K562 (cell line): ENCODE data around the gene GPR78. TPM values are rescaled to one million over a fixed set of nuclear protein-coding genes. Genes with fewer than 3 reads are reported as not detected.

ENCODE experiments used
- ATF1 ChIP-seq, 2 experiments: fragments of 450-650 bp in 1 of 2; IDR thresholded peaks; 2 replicates each; pipeline ENCODE4 v1.6.1; 2016; ENCODE audit warnings: missing compliant biosample characterization in 1 of 2, missing genetic modification characterization in 1 of 2
- ATF7 ChIP-seq: fragments of 450-650 bp; IDR thresholded peaks from 2 replicates; pipeline ENCODE4 v1.7.1; 2014; ENCODE audit warnings: mild to moderate bottlenecking, moderate library complexity
- BHLHE40 ChIP-seq: IDR thresholded peaks from 2 replicates; pipeline ENCODE4 v1.6.1; 2011; ENCODE audit warnings: low read length, improper control_type of control experiment
- BRD9 ChIP-seq: fragments of 450-650 bp; IDR thresholded peaks from 2 replicates; pipeline ENCODE4 v1.6.1; 2018; ENCODE audit warnings: low read depth; ENCODE audit not compliant: partially characterized antibody
- DMBX1 ChIP-seq: fragments of 250-450 bp; sonication (Bioruptor Pico); IDR thresholded peaks from 2 replicates; pipeline ENCODE4 v1.8.0; 2022; ENCODE audit warnings: inconsistent platforms, mild to moderate bottlenecking, moderate library complexity, borderline replicate concordance
- HCFC1 ChIP-seq: IDR thresholded peaks from 2 replicates; pipeline ENCODE4 v1.6.1; 2012; ENCODE audit warnings: low read depth, low read length, improper control_type of control experiment
- KAT7 ChIP-seq: sonication (generic); formaldehyde crosslinking; IDR thresholded peaks from 2 replicates; pipeline ENCODE4 v1.8.0; 2022; ENCODE audit warnings: missing genetic modification reagents, mild to moderate bottlenecking, borderline replicate concordance
- MIER1 ChIP-seq: fragments of 450-650 bp; IDR thresholded peaks from 2 replicates; pipeline ENCODE4 v1.6.1; 2016; ENCODE audit warnings: antibody characterized with exemption, mild to moderate bottlenecking, low read depth
- MYC ChIP-seq, 2 experiments: fragments of 250-450 bp in 1 of 2; sonication (Bioruptor Pico) in 1 of 2; IDR thresholded peaks; 2 replicates each; pipeline versions ENCODE4 v1.5.1 to v1.6.1; 2012 to 2021; ENCODE audit warnings: low read depth in 2 of 2, borderline replicate concordance in 1 of 2, improper control_type of control experiment in 1 of 2, low read length in 1 of 2, mild to moderate bottlenecking in 1 of 2, moderate library complexity in 1 of 2
- SRSF3 ChIP-seq: fragments of 200-400 bp; formaldehyde crosslinking; IDR thresholded peaks from 2 replicates; pipeline ENCODE4 v1.6.1; 2016; ENCODE audit warnings: mild to moderate bottlenecking, low read length, moderate library complexity; ENCODE audit not compliant: insufficient read depth
- TEAD4 ChIP-seq, 2 experiments: sonication (generic) in 1 of 2; formaldehyde crosslinking in 1 of 2; IDR thresholded peaks; 2 replicates each; pipeline versions ENCODE4 v1.6.1 to v1.8.0; 2012 to 2022; ENCODE audit warnings: borderline replicate concordance in 1 of 2, inconsistent platforms in 1 of 2, low read length in 1 of 2, mild to moderate bottlenecking in 1 of 2, missing genetic modification reagents in 1 of 2
- ZNF76 ChIP-seq: fragments of 250-450 bp; sonication (Bioruptor Pico); IDR thresholded peaks from 2 replicates; pipeline ENCODE4 v1.4.0; 2020; ENCODE audit warnings: mild to moderate bottlenecking, moderate library complexity, borderline replicate concordance
- polyA plus RNA-seq, 8 experiments: library from polyadenylated mRNA; depleted of rRNA in 4 of 8; stranded (reverse) in 5 of 8; unstranded in 3 of 8; fragments of >200 nt; fragmentation: Nextera tagmentation in 2 of 8; fragmentation: Illumina TruSeq in 1 of 8; extraction: Ambion mirVana in 2 of 8; extraction: Trizol in 1 of 8; gene quantifications; 2 replicates each; pipeline versions ENCODE4 v1.2.1 to v1.2.3, GENCODE V29; 2011 to 2014; ENCODE audit warnings: inconsistent platforms in 1 of 8, missing spikeins in 1 of 8
- total RNA-seq, 7 experiments: library from RNA; depleted of rRNA in 6 of 7; stranded (reverse); fragments of >200 nt in 6 of 7; fragmentation: Illumina TruSeq in 2 of 7; extraction: Trizol in 2 of 7; gene quantifications; 2 replicates each; pipeline versions ENCODE4 v1.2.1 to v1.2.3, GENCODE V29; 2011 to 2021; ENCODE audit warnings: low replicate concordance in 1 of 7
- TF ChIP-seq, protein P1 (sequence below): sonication (generic); formaldehyde crosslinking; IDR thresholded peaks from 2 replicates; pipeline ENCODE4 v1.8.0; 2023; ENCODE audit warnings: mild to moderate bottlenecking, missing genetic modification reagents
- TF ChIP-seq, protein P2 (sequence below), 3 experiments: fragments of 200-800 bp in 1 of 3; sonication (Bioruptor generic) in 1 of 3; sonication (generic) in 1 of 3; formaldehyde crosslinking in 1 of 3; IDR thresholded peaks; 2 replicates each; pipeline versions ENCODE4 v1.6.1 to v1.8.0; 2016 to 2022; ENCODE audit warnings: mild to moderate bottlenecking in 2 of 3, missing compliant biosample characterization in 2 of 3, missing genetic modification characterization in 2 of 3, missing genetic modification reagents in 1 of 3
- TF ChIP-seq, protein P3 (sequence below): fragments of 250-450 bp; sonication (Bioruptor Pico); IDR thresholded peaks from 2 replicates; pipeline ENCODE4 v1.5.1; 2021; ENCODE audit warnings: mild to moderate bottlenecking
- TF ChIP-seq, protein P4 (sequence below): sonication (generic); formaldehyde crosslinking; IDR thresholded peaks from 2 replicates; pipeline ENCODE4 v1.8.1; 2023; ENCODE audit warnings: mild to moderate bottlenecking, missing genetic modification reagents

Gene GPR78
- total and polyA plus RNA-seq, 9 of the 15 experiments (the other 6 are each of a cell fraction or from before 2014, with no cell fraction given), result 0.04 to 0.13 (median 0.07) TPM; not detected in 4

DNA sequence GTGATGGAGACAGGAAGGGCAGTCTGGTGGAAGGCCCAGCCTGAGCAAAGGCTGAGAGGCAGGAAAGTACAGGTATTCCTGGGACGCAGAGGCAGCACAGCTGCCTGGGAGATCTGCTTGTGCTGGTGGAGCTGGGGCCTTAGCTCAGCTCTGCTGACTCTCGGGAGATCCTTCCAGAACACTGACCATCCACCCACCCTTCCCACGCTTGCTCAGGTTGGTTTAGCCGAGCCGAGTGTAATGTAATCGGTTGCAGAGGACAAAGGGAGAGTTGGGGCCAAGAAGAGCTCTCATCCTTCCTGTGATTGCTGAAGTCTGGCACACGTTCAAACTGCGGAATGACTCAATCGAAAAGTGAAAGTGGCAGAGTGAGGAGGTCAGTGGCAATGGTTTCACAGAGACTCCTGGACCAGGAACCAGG is 43.1 kb upstream of the GPR78 start (continued):
- TF ChIP-seq, protein P1, sequence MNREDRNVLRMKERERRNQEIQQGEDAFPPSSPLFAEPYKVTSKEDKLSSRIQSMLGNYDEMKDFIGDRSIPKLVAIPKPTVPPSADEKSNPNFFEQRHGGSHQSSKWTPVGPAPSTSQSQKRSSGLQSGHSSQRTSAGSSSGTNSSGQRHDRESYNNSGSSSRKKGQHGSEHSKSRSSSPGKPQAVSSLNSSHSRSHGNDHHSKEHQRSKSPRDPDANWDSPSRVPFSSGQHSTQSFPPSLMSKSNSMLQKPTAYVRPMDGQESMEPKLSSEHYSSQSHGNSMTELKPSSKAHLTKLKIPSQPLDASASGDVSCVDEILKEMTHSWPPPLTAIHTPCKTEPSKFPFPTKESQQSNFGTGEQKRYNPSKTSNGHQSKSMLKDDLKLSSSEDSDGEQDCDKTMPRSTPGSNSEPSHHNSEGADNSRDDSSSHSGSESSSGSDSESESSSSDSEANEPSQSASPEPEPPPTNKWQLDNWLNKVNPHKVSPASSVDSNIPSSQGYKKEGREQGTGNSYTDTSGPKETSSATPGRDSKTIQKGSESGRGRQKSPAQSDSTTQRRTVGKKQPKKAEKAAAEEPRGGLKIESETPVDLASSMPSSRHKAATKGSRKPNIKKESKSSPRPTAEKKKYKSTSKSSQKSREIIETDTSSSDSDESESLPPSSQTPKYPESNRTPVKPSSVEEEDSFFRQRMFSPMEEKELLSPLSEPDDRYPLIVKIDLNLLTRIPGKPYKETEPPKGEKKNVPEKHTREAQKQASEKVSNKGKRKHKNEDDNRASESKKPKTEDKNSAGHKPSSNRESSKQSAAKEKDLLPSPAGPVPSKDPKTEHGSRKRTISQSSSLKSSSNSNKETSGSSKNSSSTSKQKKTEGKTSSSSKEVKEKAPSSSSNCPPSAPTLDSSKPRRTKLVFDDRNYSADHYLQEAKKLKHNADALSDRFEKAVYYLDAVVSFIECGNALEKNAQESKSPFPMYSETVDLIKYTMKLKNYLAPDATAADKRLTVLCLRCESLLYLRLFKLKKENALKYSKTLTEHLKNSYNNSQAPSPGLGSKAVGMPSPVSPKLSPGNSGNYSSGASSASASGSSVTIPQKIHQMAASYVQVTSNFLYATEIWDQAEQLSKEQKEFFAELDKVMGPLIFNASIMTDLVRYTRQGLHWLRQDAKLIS (CRISPR knock-in tag), result no peak
- TF ChIP-seq BRD9 (no peak), BHLHE40 (0 out of 2 replicates have a peak, but pooled peaks have one; percentile 21), ZNF76 (CRISPR knock-in tag) (no peak), ATF1 (CRISPR knock-in tag; IDR thresholded peaks at IDR 0.05) (no peak), ATF1 (tag; IDR thresholded peaks at IDR 0.05) (no peak), MYC (IDR thresholded peaks at IDR 0.05; ENCODE audit: low read depth, low read length) (no peak), MYC (CRISPR knock-in tag; IDR thresholded peaks at IDR 0.05; ENCODE audit: borderline replicate concordance, low read depth) (no peak), MIER1 (no peak), DMBX1 (CRISPR knock-in tag) (no peak), KAT7 (CRISPR knock-in tag) (no peak), TEAD4 (IDR thresholded peaks at IDR 0.05; ENCODE audit: low read length) (no peak), TEAD4 (CRISPR knock-in tag; IDR thresholded peaks at IDR 0.05; ENCODE audit: borderline replicate concordance) (no peak), ATF7 (0 out of 2 replicates have a peak, but pooled peaks have one; percentile 13), SRSF3 (no peak), HCFC1 (no peak)
- TF ChIP-seq, protein P2, sequence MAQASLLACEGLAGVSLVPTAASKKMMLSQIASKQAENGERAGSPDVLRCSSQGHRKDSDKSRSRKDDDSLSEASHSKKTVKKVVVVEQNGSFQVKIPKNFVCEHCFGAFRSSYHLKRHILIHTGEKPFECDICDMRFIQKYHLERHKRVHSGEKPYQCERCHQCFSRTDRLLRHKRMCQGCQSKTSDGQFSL (CRISPR knock-in tag; IDR thresholded peaks at IDR 0.05), result no peak
- TF ChIP-seq, protein P2 (tag; IDR thresholded peaks at IDR 0.05), result no peak
- TF ChIP-seq, protein P3, sequence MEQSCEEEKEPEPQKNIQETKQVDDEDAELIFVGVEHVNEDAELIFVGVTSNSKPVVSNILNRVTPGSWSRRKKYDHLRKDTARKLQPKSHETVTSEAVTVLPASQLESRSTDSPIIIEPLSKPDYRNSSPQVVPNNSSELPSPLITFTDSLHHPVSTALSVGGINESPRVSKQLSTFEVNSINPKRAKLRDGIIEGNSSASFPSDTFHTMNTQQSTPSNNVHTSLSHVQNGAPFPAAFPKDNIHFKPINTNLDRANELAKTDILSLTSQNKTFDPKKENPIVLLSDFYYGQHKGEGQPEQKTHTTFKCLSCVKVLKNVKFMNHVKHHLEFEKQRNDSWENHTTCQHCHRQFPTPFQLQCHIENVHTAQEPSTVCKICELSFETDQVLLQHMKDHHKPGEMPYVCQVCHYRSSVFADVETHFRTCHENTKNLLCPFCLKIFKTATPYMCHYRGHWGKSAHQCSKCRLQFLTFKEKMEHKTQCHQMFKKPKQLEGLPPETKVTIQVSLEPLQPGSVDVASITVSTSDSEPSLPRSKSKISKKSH, result no peak
- TF ChIP-seq, protein P4, sequence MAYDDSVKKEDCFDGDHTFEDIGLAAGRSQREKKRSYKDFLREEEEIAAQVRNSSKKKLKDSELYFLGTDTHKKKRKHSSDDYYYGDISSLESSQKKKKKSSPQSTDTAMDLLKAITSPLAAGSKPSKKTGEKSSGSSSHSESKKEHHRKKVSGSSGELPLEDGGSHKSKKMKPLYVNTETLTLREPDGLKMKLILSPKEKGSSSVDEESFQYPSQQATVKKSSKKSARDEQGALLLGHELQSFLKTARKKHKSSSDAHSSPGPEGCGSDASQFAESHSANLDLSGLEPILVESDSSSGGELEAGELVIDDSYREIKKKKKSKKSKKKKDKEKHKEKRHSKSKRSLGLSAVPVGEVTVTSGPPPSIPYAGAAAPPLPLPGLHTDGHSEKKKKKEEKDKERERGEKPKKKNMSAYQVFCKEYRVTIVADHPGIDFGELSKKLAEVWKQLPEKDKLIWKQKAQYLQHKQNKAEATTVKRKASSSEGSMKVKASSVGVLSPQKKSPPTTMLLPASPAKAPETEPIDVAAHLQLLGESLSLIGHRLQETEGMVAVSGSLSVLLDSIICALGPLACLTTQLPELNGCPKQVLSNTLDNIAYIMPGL (CRISPR knock-in tag), result no peak
